Bronchial epithelial cell (primary cell): ENCODE data around the gene LDLRAD4. TPM values are rescaled to one million over a fixed set of nuclear protein-coding genes. Genes with fewer than 3 reads are reported as not detected.

Experiments used
- DNase-seq: peaks from one replicate; pipeline ENCODE4 v3.0.0-alpha.2; 2010; ENCODE audit warnings: low read depth
- FAIRE-seq: peaks from 2 replicates; lab custom pipeline; 2011; peaks lifted over from hg19 to GRCh38; lab: Jason Lieb, UNC
- H3K27me3 ChIP-seq: 2 replicates; pipeline ENCODE4 v1.5.1; 2011; ENCODE audit warnings: low read length; ENCODE audit not compliant: control insufficient read depth, insufficient read depth
- H3K36me3 ChIP-seq: 2 replicates; pipeline ENCODE4 v1.5.1; 2011; ENCODE audit warnings: low read length; ENCODE audit not compliant: control insufficient read depth, insufficient read depth
- H3K4me3 ChIP-seq: 2 replicates; pipeline ENCODE4 v1.5.1; 2011; ENCODE audit warnings: mild to moderate bottlenecking, low read depth, low read length, control low read depth
- total RNA-seq: library from RNA; depleted of rRNA; stranded (reverse); fragments of >200 nt; gene quantifications from 2 replicates; pipeline ENCODE4 v1.2.1, GENCODE V29; 2014
- TF ChIP-seq, protein P1 (sequence below): IDR thresholded peaks from 2 replicates; pipeline ENCODE4 v1.5.1; 2011; ENCODE audit warnings: mild to moderate bottlenecking, moderate library complexity, low read length, control low read depth, inconsistent platforms; ENCODE audit not compliant: insufficient read depth, severe bottlenecking

LDLRAD4 gene
- total RNA-seq, 1 donor from 2014 or later: not detected

- FAIRE-seq (no peak), DNase-seq (no peak)
- H3K4me3 ChIP-seq: no peak overlapping the region
- TF ChIP-seq, protein P1, sequence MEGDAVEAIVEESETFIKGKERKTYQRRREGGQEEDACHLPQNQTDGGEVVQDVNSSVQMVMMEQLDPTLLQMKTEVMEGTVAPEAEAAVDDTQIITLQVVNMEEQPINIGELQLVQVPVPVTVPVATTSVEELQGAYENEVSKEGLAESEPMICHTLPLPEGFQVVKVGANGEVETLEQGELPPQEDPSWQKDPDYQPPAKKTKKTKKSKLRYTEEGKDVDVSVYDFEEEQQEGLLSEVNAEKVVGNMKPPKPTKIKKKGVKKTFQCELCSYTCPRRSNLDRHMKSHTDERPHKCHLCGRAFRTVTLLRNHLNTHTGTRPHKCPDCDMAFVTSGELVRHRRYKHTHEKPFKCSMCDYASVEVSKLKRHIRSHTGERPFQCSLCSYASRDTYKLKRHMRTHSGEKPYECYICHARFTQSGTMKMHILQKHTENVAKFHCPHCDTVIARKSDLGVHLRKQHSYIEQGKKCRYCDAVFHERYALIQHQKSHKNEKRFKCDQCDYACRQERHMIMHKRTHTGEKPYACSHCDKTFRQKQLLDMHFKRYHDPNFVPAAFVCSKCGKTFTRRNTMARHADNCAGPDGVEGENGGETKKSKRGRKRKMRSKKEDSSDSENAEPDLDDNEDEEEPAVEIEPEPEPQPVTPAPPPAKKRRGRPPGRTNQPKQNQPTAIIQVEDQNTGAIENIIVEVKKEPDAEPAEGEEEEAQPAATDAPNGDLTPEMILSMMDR: no peak
- H3K36me3 ChIP-seq: no peaks in the 10 kb centered on the region
- no peaks in the 10 kb centered on the region for H3K27me3 ChIP-seq
These were observed 65.9 kb downstream of the LDLRAD4 start for GRCh38 chr18:13284330-13285027.

DNA sequence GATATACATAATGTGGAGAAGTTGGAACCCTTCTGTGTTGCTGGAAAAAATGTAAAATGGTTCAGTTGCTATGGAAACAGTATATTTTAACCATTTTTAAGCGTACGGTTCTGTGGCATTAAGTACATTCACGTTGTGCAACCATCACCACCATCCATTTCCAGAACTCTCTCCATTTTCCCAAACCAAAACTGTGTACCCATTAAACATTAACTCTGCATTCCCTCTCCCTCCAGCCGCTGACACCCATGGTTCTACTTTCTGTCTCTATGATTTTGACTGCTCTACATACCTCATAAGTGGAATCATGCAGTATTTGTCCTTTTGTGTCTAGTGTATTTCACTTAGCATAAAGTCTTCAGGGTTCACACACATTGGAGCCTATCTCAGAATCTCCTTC, 67.3 kb downstream of the LDLRAD4 start:
- TF ChIP-seq, protein P1: no peak
- Histone ChIP-seq H3K36me3 (no peaks in the 10 kb centered on the region), H3K4me3 (no peak overlapping the region), H3K27me3 (no peaks in the 10 kb centered on the region)
- FAIRE-seq (no peak), DNase-seq (no peak)

DNA sequence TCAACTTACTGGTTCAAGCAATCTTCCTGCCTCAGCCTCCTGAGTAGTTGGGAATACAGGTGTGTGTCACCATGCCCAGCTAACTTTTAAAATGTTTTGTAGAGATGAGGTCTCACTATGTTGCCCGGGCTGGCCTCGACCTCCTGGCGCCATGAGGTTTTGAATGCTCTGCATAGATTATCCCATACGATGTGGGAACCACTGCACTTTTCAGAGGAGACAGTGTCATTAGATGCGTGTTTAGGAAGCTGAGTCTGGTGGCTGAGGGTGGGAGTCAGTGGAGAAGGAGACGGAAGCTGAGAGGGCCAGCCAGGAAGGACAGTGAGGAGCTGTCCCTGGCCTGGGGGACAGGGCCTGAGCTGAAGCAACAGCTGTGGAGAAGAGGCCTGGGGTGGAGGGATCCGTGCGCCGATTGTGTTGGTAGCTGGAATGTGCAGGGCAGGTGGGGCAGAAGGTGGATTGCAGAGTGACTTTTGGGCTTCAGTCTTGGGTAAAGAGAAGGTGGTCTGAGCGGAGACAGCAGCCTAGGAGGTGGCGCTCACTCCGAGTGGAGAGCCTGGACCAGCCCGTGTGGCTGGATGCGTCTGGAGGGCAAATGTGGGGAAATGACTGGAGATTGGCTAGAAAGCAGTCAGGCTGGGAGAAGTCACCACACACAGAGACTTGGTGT, 68.0 kb downstream of the LDLRAD4 start:
- Histone ChIP-seq H3K27me3 (no peaks in the 10 kb centered on the region), H3K36me3 (no peaks in the 10 kb centered on the region), H3K4me3 (no peak overlapping the region)
- FAIRE-seq: no peak
- no peak for DNase-seq
- TF ChIP-seq, protein P1: no peak

DNA sequence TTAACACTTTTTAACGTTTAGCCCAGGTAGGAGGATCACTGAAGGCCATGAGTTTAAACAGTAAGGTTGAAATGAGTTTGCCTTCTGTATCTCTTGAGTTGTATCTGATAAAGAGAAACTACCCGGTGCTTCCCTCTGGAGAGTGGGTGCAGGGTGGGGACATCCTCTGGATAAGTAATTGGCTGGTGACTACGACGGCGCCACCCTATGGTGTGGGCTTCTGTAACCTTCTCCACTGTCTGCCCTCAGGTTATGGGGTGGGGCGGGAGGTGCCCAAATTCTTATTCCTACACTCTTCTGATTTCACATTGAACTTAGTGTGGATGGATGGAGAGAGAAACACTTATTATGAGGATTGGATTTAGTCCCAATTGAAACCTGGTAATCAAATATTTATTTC, 68.8 kb downstream of the LDLRAD4 start:
- no peak for FAIRE-seq
- TF ChIP-seq, protein P1: no peak
- Histone ChIP-seq H3K27me3 (no peaks in the 10 kb centered on the region), H3K4me3 (no peak overlapping the region), H3K36me3 (no peaks in the 10 kb centered on the region)
- no peak for DNase-seq

- H3K27me3 ChIP-seq: no peaks in the 10 kb centered on the region
- H3K36me3 ChIP-seq: no peaks in the 10 kb centered on the region
- no peak overlapping the region for H3K4me3 ChIP-seq
- FAIRE-seq (no peak), DNase-seq (no peak)
- TF ChIP-seq, protein P1: no peak
These were observed 70.1 kb downstream of the LDLRAD4 start for GRCh38 chr18:13288509-13289133.
